GM10266 (cell line): ENCODE data around the gene BTN1A1.
A peak's percentile ranks its signal among the peaks of the same experiment; 100 is the strongest.

Experiments used
- DNase-seq: peaks from one replicate; pipeline ENCODE4 v3.0.0; 2012; ENCODE audit errors: extremely low spot score
- TF ChIP-seq, protein P1 (sequence below): IDR thresholded peaks from 2 replicates; pipeline ENCODE4 v1.5.1; 2012; ENCODE audit warnings: mild to moderate bottlenecking, low read depth; ENCODE audit not compliant: control insufficient read depth, insufficient read depth; ENCODE audit errors: missing control alignments

The BTN1A1 gene

GRCh38 chr6:26534681-26535465 lies 34.8 kb downstream of the BTN1A1 start:
- TF ChIP-seq, protein P1, sequence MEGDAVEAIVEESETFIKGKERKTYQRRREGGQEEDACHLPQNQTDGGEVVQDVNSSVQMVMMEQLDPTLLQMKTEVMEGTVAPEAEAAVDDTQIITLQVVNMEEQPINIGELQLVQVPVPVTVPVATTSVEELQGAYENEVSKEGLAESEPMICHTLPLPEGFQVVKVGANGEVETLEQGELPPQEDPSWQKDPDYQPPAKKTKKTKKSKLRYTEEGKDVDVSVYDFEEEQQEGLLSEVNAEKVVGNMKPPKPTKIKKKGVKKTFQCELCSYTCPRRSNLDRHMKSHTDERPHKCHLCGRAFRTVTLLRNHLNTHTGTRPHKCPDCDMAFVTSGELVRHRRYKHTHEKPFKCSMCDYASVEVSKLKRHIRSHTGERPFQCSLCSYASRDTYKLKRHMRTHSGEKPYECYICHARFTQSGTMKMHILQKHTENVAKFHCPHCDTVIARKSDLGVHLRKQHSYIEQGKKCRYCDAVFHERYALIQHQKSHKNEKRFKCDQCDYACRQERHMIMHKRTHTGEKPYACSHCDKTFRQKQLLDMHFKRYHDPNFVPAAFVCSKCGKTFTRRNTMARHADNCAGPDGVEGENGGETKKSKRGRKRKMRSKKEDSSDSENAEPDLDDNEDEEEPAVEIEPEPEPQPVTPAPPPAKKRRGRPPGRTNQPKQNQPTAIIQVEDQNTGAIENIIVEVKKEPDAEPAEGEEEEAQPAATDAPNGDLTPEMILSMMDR: no peak
- DNase-seq: no peak

DNA sequence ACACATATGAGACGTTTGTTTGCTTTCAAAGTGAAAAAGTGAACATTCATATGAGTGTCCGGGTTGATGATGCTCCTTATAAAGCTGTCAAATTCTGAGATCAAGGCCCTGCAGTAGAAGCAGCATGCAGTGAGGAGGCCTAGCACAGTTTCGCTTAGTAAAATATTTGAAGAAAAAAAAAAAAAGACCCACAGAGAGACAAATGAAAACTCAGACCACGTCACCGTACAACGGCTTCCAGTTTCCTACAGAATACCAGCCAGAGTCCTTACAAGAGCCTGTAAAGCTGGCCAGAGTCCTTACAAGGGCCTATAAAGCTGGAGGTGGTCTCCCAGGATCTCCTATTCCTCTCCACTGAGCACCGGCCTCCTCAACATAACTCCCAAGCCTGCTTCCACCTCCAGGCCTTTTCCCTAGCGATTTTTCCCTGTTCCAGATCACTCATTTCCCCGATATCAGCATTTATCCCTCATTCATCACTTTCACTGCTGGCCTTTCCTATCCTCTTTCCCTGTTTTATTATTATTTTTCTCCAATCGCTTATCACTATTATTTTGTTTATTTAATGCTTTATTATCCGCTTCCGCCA lies 36.6 kb downstream of the BTN1A1 start:
- TF ChIP-seq, protein P1: no peak
- peak; percentile 43 for DNase-seq

DNA sequence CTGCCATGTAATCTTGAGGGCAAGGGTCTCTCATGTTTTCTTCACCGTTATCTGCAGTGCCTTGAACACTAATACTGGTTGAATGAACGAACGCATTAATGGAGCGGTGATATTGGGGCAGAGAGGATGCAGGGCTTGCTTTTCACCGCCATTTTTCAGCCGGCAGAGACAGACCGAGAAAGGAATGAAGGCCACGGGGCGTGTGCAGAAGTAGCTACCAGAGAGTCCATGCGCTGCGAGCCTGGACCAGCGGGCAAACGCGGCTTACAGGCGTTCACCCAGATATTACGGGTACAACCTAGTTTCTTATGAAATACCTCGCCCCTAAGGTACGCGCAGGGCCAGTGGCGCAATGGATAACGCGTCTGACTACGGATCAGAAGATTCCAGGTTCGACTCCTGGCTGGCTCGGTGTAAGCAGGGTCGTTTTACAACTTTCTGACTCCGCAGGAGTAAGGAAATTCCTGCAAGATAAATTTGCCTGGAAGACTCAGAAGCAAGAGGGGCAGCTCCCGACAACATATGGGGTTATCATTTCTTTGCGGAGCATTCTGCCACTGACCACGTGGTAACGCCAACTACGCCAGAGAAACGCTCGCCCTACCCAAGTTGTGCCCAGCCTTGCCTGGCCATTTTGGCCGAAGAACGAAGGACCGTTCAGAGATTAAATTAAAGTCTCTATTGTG lies 37.2 kb downstream of the BTN1A1 start:
- TF ChIP-seq, protein P1: no peak
- DNase-seq: peak; percentile 70

GRCh38 chr6:26537846-26538571 lies 37.9 kb downstream of the BTN1A1 start, which contains the start of gene HMGN4:
HMGN4 (plus strand) TSS chr6:26538366; CDS start chr6:26545207, 6,841 bp downstream.
- peak; percentile 71 for DNase-seq

GRCh38 chr6:26538572-26538902 lies 38.4 kb downstream of the BTN1A1 start:
- TF ChIP-seq, protein P1: no peak
- DNase-seq: no peak

More at GRCh38 chr6:26537846-26538571, 37.9 kb downstream of the BTN1A1 start, which contains the start of gene HMGN4:
- TF ChIP-seq, protein P1: peak; percentile 2

GRCh38 chr6:26539071-26539615 lies 39.0 kb downstream of the BTN1A1 start:
- DNase-seq: no peak
- TF ChIP-seq, protein P1: no peak
